GM12872 (cell line): ENCODE measurements around the gene TNFRSF6B.

ENCODE experiments used
- CTCF ChIP-seq: IDR thresholded peaks from 3 replicates; pipeline ENCODE4 v1.5.1; 2011; ENCODE audit warnings: low read depth, mild to moderate bottlenecking, low read length, moderate library complexity; ENCODE audit not compliant: insufficient read depth

Gene TNFRSF6B

GRCh38 chr20:63660622-63661021 lies 35.8 kb upstream of the TNFRSF6B start:
- TF ChIP-seq CTCF = no peak

- no peak for TF ChIP-seq CTCF
Observed at GRCh38 chr20:63661108-63661507, 35.3 kb upstream of the TNFRSF6B start.

- TF ChIP-seq CTCF = no peak
Observed at GRCh38 chr20:63661959-63662812, 34.3 kb upstream of the TNFRSF6B start.

- no peak for TF ChIP-seq CTCF
Observed at GRCh38 chr20:63662813-63663189, 33.7 kb upstream of the TNFRSF6B start.

- no peak for TF ChIP-seq CTCF
Observed at GRCh38 chr20:63663332-63664066, 33.0 kb upstream of the TNFRSF6B start.

- TF ChIP-seq CTCF = no peak
Observed at GRCh38 chr20:63664143-63664851, 32.2 kb upstream of the TNFRSF6B start.
